Measurements from ENCODE around the gene SELENON.

SELENON gene

GRCh38 chr1:25867210-25867991, 67.4 kb downstream of the SELENON start:
- DNase-seq, result no peak
